OCI-LY3 (cell line): ENCODE data around the gene NUDT17.
"Not testable (repeated sequence)": the region's sequence is repeated elsewhere in the genome, so short reads cannot be mapped to it uniquely, and the experiment has no call there.

Source experiments
- H2AFZ ChIP-seq: fragments of 200-600, 300-600 bp; shearing (Covaris generic); 2 replicates; pipeline ENCODE4 v1.6.0; 2014; ENCODE audit warnings: antibody characterized with exemption, low read depth, low read length
- H3K27ac ChIP-seq: fragments of 200-600, 300-600 bp; sonication (generic); 2 replicates; pipeline ENCODE4 v1.5.1; 2014; ENCODE audit warnings: mild to moderate bottlenecking, low read length, moderate library complexity, mixed read lengths
- H3K27me3 ChIP-seq: fragments of 200-600, 300-600 bp; sonication (generic); 2 replicates; pipeline ENCODE4 v1.6.1; 2014; ENCODE audit warnings: low read depth, low read length, mixed read lengths
- H3K36me3 ChIP-seq: fragments of 200-600, 300-600 bp; sonication (generic); replicated peaks from 2 replicates; pipeline ENCODE3; 2014; ENCODE audit warnings: low read depth, low read length, mixed read lengths
- H3K4me1 ChIP-seq: fragments of 300-600, 200-600 bp; sonication (generic); 2 replicates; pipeline ENCODE4 v1.6.1; 2014; ENCODE audit warnings: low read length, mixed read lengths
- H3K4me2 ChIP-seq: fragments of 200-600, 300-600 bp; sonication (generic); 2 replicates; pipeline ENCODE4 v1.6.1; 2014; ENCODE audit warnings: low read length, mixed read lengths
- H3K4me3 ChIP-seq: fragments of 300-600, 200-600 bp; sonication (generic); 2 replicates; pipeline ENCODE4 v1.5.1; 2014; ENCODE audit warnings: antibody characterized with exemption, mild to moderate bottlenecking, low read length, moderate library complexity
- H3K79me2 ChIP-seq: fragments of 300-600, 200-600 bp; shearing (Covaris generic); 2 replicates; pipeline ENCODE4 v1.6.1; 2014; ENCODE audit warnings: mild to moderate bottlenecking, low read length, mixed read lengths
- H3K9ac ChIP-seq: fragments of 300-600, 200-600 bp; shearing (Covaris generic); 2 replicates; pipeline ENCODE4 v1.6.0; 2014; ENCODE audit warnings: mild to moderate bottlenecking, low read length, moderate library complexity
- H3K9me3 ChIP-seq: fragments of 200-600, 300-600 bp; shearing (Covaris generic); 2 replicates; pipeline ENCODE4 v1.6.1; 2014; ENCODE audit warnings: low read length, mixed read lengths; ENCODE audit not compliant: insufficient read depth
- H4K20me1 ChIP-seq: fragments of 200-600, 300-600 bp; sonication (generic); 2 replicates; pipeline ENCODE4 v1.6.1; 2016; ENCODE audit warnings: low read length, mixed read lengths; ENCODE audit not compliant: insufficient read depth
- EZH2phosphoT487 ChIP-seq: fragments of 200-600 bp; shearing (Covaris generic); IDR thresholded peaks from 2 replicates; pipeline ENCODE4 v1.6.1; 2018; ENCODE audit warnings: antibody characterized with exemption, mixed run types, low read depth
- TF ChIP-seq, protein P1 (sequence below): fragments of 200-600, 300-600 bp; sonication (generic); IDR thresholded peaks from 2 replicates; pipeline ENCODE4 v1.5.1; 2014; ENCODE audit warnings: antibody characterized with exemption, low read length, low read depth

NUDT17 gene

DNA sequence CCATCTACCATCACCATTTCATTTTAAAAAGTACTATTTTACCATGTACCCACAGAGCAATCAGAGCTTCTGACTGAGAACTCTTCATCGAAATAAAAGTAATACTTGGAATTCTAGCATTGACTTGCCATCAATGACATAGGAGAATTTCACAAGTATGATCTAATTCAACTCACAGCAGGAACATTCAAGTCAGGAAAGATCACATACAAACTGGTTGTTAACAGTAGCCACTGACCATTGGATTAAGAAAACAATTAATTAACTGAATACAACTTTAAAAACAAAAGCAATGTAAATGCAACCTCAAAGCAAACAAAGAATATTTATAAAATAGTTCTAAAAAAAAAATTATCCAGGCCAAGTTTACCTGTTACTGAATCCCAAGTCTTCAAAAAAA, 40.4 kb upstream of the NUDT17 start:
- Histone ChIP-seq H3K79me2 (peaks cover 90% of the 10 kb centered on the region), H3K4me3 (no peak overlapping the region), H3K36me3 (peaks cover 3% of the 10 kb centered on the region), H4K20me1 (peaks cover 59% of the 10 kb centered on the region), H3K9ac (no peak overlapping the region), H3K4me2 (no peak overlapping the region), H3K4me1 (peaks cover 12% of the 10 kb centered on the region; the same call in 1 of the 2 replicates), H3K27ac (no peak overlapping the region), H3K9me3 (no peaks in the 10 kb centered on the region), H3K27me3 (no peaks in the 10 kb centered on the region), H2AFZ (no peak overlapping the region)
- TF ChIP-seq, protein P1, sequence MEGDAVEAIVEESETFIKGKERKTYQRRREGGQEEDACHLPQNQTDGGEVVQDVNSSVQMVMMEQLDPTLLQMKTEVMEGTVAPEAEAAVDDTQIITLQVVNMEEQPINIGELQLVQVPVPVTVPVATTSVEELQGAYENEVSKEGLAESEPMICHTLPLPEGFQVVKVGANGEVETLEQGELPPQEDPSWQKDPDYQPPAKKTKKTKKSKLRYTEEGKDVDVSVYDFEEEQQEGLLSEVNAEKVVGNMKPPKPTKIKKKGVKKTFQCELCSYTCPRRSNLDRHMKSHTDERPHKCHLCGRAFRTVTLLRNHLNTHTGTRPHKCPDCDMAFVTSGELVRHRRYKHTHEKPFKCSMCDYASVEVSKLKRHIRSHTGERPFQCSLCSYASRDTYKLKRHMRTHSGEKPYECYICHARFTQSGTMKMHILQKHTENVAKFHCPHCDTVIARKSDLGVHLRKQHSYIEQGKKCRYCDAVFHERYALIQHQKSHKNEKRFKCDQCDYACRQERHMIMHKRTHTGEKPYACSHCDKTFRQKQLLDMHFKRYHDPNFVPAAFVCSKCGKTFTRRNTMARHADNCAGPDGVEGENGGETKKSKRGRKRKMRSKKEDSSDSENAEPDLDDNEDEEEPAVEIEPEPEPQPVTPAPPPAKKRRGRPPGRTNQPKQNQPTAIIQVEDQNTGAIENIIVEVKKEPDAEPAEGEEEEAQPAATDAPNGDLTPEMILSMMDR: no peak
- no peak for TF ChIP-seq EZH2phosphoT487

DNA sequence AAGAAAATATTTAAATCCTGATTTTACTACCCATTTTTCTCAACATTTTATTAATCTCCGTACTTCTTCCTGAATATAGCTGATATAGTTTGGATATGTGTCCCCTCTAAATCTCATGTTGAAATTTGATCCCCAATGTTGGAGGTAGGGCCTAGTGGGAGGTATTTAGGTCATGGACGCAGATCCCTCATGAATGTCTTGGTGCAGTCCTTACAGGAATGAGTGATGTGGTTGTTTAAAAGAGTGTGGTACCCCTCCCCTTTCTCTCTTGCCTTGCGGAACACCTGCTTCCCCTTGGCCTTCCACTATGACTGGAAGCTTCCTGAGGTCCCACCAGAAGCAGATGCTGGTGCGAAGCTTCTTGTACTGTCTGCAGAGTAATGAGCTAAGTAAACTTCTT, 39.0 kb upstream of the NUDT17 start:
- Histone ChIP-seq H4K20me1 (peaks cover 54% of the 10 kb centered on the region), H3K36me3 (no peaks in the 10 kb centered on the region), H3K9me3 (no peaks in the 10 kb centered on the region), H3K4me2 (no peak overlapping the region), H3K27me3 (no peaks in the 10 kb centered on the region), H3K27ac (no peak overlapping the region), H3K9ac (no peak overlapping the region), H2AFZ (no peak overlapping the region), H3K79me2 (peaks cover 77% of the 10 kb centered on the region), H3K4me1 (peaks cover 12% of the 10 kb centered on the region; the same call in 1 of the 2 replicates), H3K4me3 (no peak overlapping the region)
- TF ChIP-seq EZH2phosphoT487: no peak
- TF ChIP-seq, protein P1: no peak

DNA sequence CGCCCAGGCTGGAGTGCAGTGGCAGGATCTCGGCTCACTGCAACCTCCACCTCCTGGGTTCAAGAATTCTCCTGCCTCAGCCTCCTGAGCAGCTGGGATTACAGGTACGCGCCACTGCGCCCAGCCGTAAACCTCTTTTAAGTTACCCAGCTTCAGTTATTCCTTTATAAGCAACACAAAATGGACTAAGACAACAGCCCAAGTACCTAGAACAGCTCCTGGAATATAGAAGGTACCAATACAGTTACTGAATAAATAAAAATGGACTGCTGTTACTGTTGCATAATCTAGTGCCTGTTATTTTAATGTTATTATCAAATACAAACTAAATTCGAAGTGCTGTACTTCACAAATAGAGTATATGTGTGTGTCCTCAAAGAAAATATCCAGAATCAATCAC, 38.6 kb upstream of the NUDT17 start:
- no peak overlapping the region for H3K9ac ChIP-seq
- peaks cover 72% of the 10 kb centered on the region for H3K79me2 ChIP-seq
- peaks cover 54% of the 10 kb centered on the region for H4K20me1 ChIP-seq
- H3K9me3 ChIP-seq: no peaks in the 10 kb centered on the region
- H3K27me3 ChIP-seq: no peaks in the 10 kb centered on the region
- TF ChIP-seq EZH2phosphoT487: no peak
- TF ChIP-seq, protein P1: no peak
- H3K4me2 ChIP-seq: no peak overlapping the region
- H3K4me1 ChIP-seq: peaks cover 8% of the 10 kb centered on the region; the same call in 1 of the 2 replicates
- no peak overlapping the region for H3K4me3 ChIP-seq
- H3K27ac ChIP-seq: no peak overlapping the region
- H3K36me3 ChIP-seq: no peaks in the 10 kb centered on the region
- H2AFZ ChIP-seq: no peak overlapping the region

DNA sequence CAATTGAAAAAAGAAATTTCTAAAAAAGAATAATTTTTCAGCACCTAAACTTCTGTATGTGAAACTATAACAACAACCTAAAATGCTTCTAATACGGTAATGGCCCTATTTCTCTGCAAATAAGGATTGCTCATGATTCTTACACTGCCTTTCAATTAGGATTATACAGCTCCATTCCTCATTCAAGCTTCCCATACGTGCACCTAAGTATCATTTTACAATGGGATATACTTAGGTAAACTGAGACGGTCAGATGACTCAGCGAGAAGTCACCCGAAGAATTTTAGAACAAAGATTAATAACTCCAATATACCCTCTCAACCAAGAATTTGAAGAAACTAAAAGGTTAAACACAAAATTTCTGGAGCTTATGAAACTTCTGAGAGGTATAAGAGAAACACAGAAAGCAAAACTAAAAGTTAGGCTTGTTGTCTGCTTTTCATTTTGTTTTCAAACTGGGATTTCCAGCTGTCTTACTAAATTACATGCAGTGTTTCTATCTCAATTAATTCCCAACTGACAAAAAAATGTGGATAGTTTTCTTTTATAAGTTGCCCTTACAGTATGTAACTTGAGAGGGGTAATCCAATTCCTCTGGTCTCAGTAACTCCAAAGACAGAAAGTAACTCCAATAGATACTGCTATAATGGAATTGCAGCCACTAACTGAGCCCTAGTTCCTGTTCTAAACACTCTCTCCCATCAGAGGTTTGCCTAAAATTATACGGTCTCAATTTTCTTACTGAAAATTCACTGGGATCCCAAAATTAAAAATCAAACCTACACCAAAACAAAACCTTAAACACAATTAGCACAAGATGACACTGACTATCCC, 32.2 kb upstream of the NUDT17 start:
- not testable (repeated sequence) for H3K36me3 ChIP-seq, H3K27me3 ChIP-seq, H4K20me1 ChIP-seq, H3K4me2 ChIP-seq, H3K9me3 ChIP-seq, H3K9ac ChIP-seq, H3K27ac ChIP-seq, H2AFZ ChIP-seq, H3K4me3 ChIP-seq
- Histone ChIP-seq H3K4me1 (peaks cover 14% of the 10 kb centered on the region), H3K79me2 (peaks cover 14% of the 10 kb centered on the region)

DNA sequence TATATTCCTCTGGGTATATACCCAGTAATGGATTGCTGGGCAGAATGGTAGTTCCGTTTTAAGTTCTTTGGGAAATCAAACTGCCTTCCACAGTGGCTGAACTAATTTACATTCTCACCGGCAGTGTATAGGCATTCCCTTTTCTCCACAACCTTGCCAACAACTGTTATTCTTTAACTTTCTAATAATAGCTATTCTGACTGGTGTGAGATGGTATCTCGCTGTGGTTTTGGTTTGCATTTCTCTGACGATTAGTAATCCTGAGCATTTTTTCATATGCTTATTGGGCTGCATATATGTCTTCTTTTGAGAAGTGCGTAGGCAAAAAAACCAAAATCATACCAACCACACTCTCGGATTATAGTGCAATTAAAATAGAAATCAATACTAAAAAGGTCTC, 27.3 kb upstream of the NUDT17 start:
- not testable (repeated sequence) for H3K27me3 ChIP-seq, H3K9me3 ChIP-seq, H4K20me1 ChIP-seq, H3K36me3 ChIP-seq, H2AFZ ChIP-seq, H3K4me2 ChIP-seq, H3K27ac ChIP-seq, H3K4me3 ChIP-seq, H3K9ac ChIP-seq
- Histone ChIP-seq H3K4me1 (peaks cover 16% of the 10 kb centered on the region), H3K79me2 (peaks cover 18% of the 10 kb centered on the region)

DNA sequence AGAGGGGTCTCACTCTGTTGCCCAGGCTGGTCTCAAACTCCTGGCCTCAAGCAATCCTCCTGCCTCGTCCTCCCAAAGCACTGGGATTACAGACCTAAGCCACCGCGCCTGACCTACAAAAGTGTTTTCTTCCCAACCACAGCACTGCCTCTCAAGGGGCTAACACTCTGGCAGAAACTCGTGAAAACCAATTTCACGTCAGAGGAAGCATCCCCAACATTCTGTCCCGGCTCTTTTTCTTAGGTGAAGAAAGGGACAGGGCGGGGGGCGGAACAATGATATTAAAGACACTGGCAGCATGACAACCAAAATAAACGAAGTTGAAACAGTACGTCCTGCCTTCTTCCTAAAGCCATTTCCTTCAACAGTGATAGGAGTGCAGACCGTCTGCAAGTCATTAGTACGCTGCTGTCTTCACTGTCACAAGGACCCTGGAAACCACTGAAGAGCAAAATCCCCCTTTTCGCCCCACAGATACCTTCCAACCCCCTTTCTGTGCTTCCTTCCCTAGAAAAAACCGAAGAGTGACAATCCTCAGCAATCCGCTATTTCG, 22.6 kb upstream of the NUDT17 start:
- not testable (repeated sequence) for H4K20me1 ChIP-seq, H3K27ac ChIP-seq, H3K9ac ChIP-seq, H3K27me3 ChIP-seq, H3K9me3 ChIP-seq, H2AFZ ChIP-seq
- H3K79me2 ChIP-seq: peaks cover 54% of the 10 kb centered on the region
- peak overlapping the region; percentile 60 for H3K4me3 ChIP-seq
- H3K36me3 ChIP-seq: peaks cover 20% of the 10 kb centered on the region
- peak overlapping the region; percentile 61 for H3K4me2 ChIP-seq
- H3K4me1 ChIP-seq: peaks cover 14% of the 10 kb centered on the region
